OCI-LY1 (cell line): ENCODE measurements around the gene LEFTY1.

Experiments used
- H2AFZ ChIP-seq: fragments of 200-600 bp; sonication (generic), shearing (Covaris generic); 2 replicates; pipeline ENCODE4 v1.6.0; 2014; ENCODE audit warnings: antibody characterized with exemption, mild to moderate bottlenecking, low read length
- H3F3A ChIP-seq: fragments of 200-600 bp; sonication (generic), shearing (Covaris generic); 2 replicates; pipeline ENCODE4 v1.6.0; 2014; ENCODE audit warnings: mild to moderate bottlenecking, antibody characterized with exemption, low read length, moderate library complexity; ENCODE audit not compliant: insufficient read depth
- H3K27ac ChIP-seq: fragments of 200-600 bp; sonication (generic); 2 replicates; pipeline ENCODE4 v1.5.1; 2014; ENCODE audit warnings: low read length, mixed run types, mild to moderate bottlenecking, low read depth; ENCODE audit not compliant: poor library complexity, severe bottlenecking
- H3K27me3 ChIP-seq: fragments of 200-600 bp; sonication (generic); 2 replicates; pipeline ENCODE4 v1.6.0; 2014; ENCODE audit warnings: antibody characterized with exemption, mild to moderate bottlenecking, low read length, moderate library complexity; ENCODE audit not compliant: insufficient read depth
- H3K36me3 ChIP-seq: fragments of 200-600 bp; sonication (generic); 2 replicates; pipeline ENCODE4 v1.6.1; 2014; ENCODE audit warnings: mild to moderate bottlenecking, antibody characterized with exemption, low read length, moderate library complexity, mixed read lengths; ENCODE audit not compliant: insufficient read depth
- H3K4me1 ChIP-seq: fragments of 200-600 bp; sonication (generic); 2 replicates; pipeline ENCODE4 v1.5.1; 2014; ENCODE audit warnings: mild to moderate bottlenecking, low read length, moderate library complexity; ENCODE audit not compliant: insufficient read depth, severe bottlenecking
- H3K4me2 ChIP-seq: fragments of 200-600 bp; sonication (generic), shearing (Covaris generic); 2 replicates; pipeline ENCODE4 v1.6.1; 2014; ENCODE audit warnings: low read length
- H3K4me3 ChIP-seq: fragments of 200-600 bp; sonication (generic); 2 replicates; pipeline ENCODE4 v1.5.1; 2014; ENCODE audit warnings: low read length, low read depth, mild to moderate bottlenecking, mixed read lengths; ENCODE audit not compliant: poor library complexity, severe bottlenecking
- H3K79me2 ChIP-seq: fragments of 200-600 bp; shearing (Covaris generic); 2 replicates; pipeline ENCODE4 v1.6.1; 2016; ENCODE audit warnings: mixed run types, low read length, mixed read lengths; ENCODE audit not compliant: insufficient read depth
- H3K9ac ChIP-seq: fragments of 200-600 bp; sonication (generic), shearing (Covaris generic); 2 replicates; pipeline ENCODE4 v1.6.1; 2014; ENCODE audit warnings: mild to moderate bottlenecking, low read length, mixed read lengths
- H3K9me2 ChIP-seq: fragments of 200-600 bp; sonication (generic), shearing (Covaris generic); 2 replicates; pipeline ENCODE4 v1.6.1; 2014; ENCODE audit warnings: low read depth, mild to moderate bottlenecking, low read length, mixed read lengths
- H3K9me3 ChIP-seq: fragments of 200-600 bp; shearing (Covaris generic); 2 replicates; pipeline ENCODE4 v1.6.1; 2014; ENCODE audit warnings: low read length, mixed read lengths
- H4K20me1 ChIP-seq: fragments of 200-600 bp; sonication (generic), shearing (Covaris generic); 2 replicates; pipeline ENCODE4 v1.6.0; 2016; ENCODE audit warnings: mild to moderate bottlenecking, low read length; ENCODE audit not compliant: insufficient read depth
- EZH2 ChIP-seq: fragments of 200-600 bp; sonication (generic), shearing (Covaris generic); IDR thresholded peaks from 2 replicates; pipeline ENCODE4 v1.8.0; 2017; ENCODE audit warnings: borderline replicate concordance, mixed run types, mild to moderate bottlenecking, antibody characterized with exemption, low read length, moderate library complexity, mixed read lengths
- TF ChIP-seq, protein P1 (sequence below): fragments of 200-600 bp; sonication (generic), shearing (Covaris generic); IDR thresholded peaks from 2 replicates; pipeline ENCODE4 v1.5.1; 2017; ENCODE audit warnings: mild to moderate bottlenecking, antibody characterized with exemption, low read length, moderate library complexity, mixed read lengths

Gene LEFTY1

GRCh38 chr1:225917101-225917500 lies 28.2 kb upstream of the LEFTY1 start:
- peaks cover 9% of the 10 kb centered on the region for H3K4me1 ChIP-seq
- no peak for TF ChIP-seq EZH2
- TF ChIP-seq, protein P1, sequence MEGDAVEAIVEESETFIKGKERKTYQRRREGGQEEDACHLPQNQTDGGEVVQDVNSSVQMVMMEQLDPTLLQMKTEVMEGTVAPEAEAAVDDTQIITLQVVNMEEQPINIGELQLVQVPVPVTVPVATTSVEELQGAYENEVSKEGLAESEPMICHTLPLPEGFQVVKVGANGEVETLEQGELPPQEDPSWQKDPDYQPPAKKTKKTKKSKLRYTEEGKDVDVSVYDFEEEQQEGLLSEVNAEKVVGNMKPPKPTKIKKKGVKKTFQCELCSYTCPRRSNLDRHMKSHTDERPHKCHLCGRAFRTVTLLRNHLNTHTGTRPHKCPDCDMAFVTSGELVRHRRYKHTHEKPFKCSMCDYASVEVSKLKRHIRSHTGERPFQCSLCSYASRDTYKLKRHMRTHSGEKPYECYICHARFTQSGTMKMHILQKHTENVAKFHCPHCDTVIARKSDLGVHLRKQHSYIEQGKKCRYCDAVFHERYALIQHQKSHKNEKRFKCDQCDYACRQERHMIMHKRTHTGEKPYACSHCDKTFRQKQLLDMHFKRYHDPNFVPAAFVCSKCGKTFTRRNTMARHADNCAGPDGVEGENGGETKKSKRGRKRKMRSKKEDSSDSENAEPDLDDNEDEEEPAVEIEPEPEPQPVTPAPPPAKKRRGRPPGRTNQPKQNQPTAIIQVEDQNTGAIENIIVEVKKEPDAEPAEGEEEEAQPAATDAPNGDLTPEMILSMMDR = no peak
- no peaks in the 10 kb centered on the region for H3K9me3 ChIP-seq
- no peaks in the 10 kb centered on the region for H3K27me3 ChIP-seq
- H3K27ac ChIP-seq = no peak overlapping the region
- no peaks in the 10 kb centered on the region for H3K79me2 ChIP-seq
- no peaks in the 10 kb centered on the region for H3F3A ChIP-seq
- no peaks in the 10 kb centered on the region for H4K20me1 ChIP-seq
- H2AFZ ChIP-seq = no peak overlapping the region
- no peak overlapping the region for H3K4me2 ChIP-seq
- H3K36me3 ChIP-seq = peaks cover 50% of the 10 kb centered on the region
- H3K4me3 ChIP-seq = no peak overlapping the region
- H3K9ac ChIP-seq = no peak overlapping the region
- H3K9me2 ChIP-seq = no peaks in the 10 kb centered on the region

- Histone ChIP-seq H3K27me3 (no peaks in the 10 kb centered on the region), H3K9me3 (no peaks in the 10 kb centered on the region), H3K9ac (no peak overlapping the region), H3K79me2 (no peaks in the 10 kb centered on the region), H3K9me2 (no peaks in the 10 kb centered on the region), H3F3A (no peaks in the 10 kb centered on the region), H3K4me1 (peaks cover 21% of the 10 kb centered on the region), H3K4me3 (no peak overlapping the region), H3K27ac (no peak overlapping the region), H3K4me2 (no peak overlapping the region), H2AFZ (no peak overlapping the region), H4K20me1 (no peaks in the 10 kb centered on the region), H3K36me3 (peaks cover 37% of the 10 kb centered on the region)
- TF ChIP-seq, protein P1 = no peak
- TF ChIP-seq EZH2 = no peak
Observed at GRCh38 chr1:225915538-225915991, 26.6 kb upstream of the LEFTY1 start.

- Histone ChIP-seq H3F3A (no peaks in the 10 kb centered on the region), H2AFZ (no peak overlapping the region), H3K4me3 (no peak overlapping the region), H3K27ac (no peak overlapping the region), H3K4me2 (no peak overlapping the region), H3K4me1 (peaks cover 21% of the 10 kb centered on the region), H4K20me1 (no peaks in the 10 kb centered on the region), H3K79me2 (no peaks in the 10 kb centered on the region), H3K9me3 (no peaks in the 10 kb centered on the region), H3K36me3 (peaks cover 31% of the 10 kb centered on the region), H3K9me2 (no peaks in the 10 kb centered on the region), H3K27me3 (no peaks in the 10 kb centered on the region), H3K9ac (no peak overlapping the region)
- TF ChIP-seq, protein P1 = no peak
- no peak for TF ChIP-seq EZH2
Observed at GRCh38 chr1:225914947-225915346, 26.0 kb upstream of the LEFTY1 start.
